GM19468 (cell line): ENCODE results near the gene FGD5.

Experiments used
- ATAC-seq: cut with Tn5 transposase; IDR thresholded peaks from one replicate; pipeline ENCODE4 v1.9.1; 2021; ENCODE audit warnings: mild to moderate bottlenecking, moderate library complexity, moderate number of reproducible peaks; ENCODE audit not compliant: unreplicated experiment; ENCODE audit errors: extremely low read depth

FGD5 gene

GRCh38 chr3:14822670-14823390, 4.1 kb downstream of the FGD5 start:
- no peak for ATAC-seq

DNA sequence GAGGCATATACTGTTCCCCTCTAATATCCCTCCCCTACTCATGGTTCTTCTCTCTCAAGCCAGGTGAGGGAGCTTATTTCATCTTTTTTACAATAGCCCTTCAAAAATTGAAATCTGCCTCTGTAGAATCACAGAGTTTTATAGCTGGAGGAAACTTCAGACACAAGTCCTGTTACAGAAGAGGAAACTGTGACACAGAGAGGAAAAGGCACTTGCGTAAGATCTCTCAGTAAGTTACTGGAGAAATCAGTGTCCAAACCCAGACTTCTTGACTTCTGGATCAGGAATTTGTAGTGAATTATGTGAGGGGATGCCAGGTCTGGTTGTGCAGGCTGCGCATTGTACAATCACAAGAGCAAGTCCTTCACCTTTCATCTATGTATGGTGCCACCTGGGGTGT, 4.6 kb downstream of the FGD5 start:
- no peak for ATAC-seq

- no peak for ATAC-seq
These were observed 5.3 kb downstream of the FGD5 start for GRCh38 chr3:14823910-14824629.

GRCh38 chr3:14824646-14825045, 5.9 kb downstream of the FGD5 start:
- no peak for ATAC-seq

- no peak for ATAC-seq
These were observed 7.3 kb downstream of the FGD5 start for GRCh38 chr3:14826069-14826468.

DNA sequence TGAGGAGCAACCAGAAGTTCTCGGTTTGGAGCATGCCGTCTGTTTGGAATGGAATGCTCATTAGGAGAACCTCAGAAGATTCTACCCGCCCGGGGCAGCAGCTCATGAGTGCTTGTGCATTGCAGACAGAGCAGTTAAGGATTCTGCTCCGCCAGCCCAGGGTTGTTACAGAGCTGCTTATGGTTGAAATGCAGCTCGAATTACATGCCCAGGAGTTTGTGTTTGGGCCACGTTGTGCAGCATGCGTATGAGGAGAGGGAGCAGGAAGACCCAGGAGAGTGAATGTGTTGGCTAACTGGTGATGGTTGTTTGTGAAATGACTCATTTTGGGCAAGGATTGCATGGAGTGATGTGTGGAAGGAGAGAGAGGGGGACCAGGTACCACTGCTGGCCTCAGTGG, 9.0 kb downstream of the FGD5 start:
- ATAC-seq = no peak

DNA sequence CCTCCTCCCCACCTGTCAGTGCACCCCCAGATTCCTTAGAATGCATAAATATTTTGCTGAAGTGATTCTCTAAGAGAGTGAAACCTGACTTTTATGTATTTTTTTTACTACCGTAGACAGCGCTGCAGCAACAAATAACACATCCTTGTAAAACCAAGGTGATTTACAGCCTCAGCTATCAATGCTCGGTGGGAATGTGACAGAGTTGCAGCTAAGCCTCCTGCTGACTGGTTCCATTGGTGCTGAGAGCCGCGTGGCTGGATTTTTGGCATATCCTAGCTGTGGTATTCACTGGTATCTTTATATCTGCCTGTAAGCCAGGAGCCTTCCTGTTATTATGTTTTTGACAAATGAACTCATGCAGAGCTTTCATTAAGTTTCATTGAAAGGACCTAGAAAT, 11.0 kb downstream of the FGD5 start:
- no peak for ATAC-seq

GRCh38 chr3:14831916-14832450, 13.2 kb downstream of the FGD5 start:
- ATAC-seq = no peak

DNA sequence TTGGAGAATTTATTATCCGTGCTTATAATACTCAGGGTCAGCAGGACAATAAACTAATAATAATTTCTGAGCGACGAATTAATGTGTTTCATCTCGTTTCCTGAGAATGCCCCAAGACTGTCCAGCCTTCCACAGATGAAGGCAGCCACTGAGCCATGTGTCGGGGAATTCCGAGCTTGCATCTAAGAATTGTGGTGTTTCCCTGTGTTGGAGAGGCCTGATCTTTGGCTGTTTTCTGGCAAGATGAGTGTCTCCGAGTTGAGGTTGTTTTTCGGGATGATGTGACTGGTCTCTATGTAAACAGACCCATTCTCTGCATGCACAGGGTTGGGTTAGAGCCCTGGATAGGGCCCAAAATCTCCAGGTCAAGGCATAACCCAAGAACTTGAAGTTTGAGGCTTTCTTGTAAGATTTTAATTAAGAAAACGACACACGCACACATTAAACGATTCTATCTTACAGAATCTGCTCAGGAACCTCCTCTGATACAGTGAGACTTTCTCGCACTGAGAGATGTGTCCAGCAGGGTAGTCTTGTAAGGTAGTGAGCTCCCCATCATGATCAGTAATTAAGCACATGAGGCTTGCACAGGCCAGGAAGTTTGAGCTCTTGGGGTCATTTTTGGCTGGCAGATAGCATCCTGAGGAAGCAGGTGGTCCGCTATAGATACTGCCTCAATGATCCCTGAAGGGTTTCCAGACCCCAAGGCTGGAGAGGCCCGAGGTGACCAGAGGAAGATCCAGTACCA, 14.4 kb downstream of the FGD5 start:
- no peak for ATAC-seq

DNA sequence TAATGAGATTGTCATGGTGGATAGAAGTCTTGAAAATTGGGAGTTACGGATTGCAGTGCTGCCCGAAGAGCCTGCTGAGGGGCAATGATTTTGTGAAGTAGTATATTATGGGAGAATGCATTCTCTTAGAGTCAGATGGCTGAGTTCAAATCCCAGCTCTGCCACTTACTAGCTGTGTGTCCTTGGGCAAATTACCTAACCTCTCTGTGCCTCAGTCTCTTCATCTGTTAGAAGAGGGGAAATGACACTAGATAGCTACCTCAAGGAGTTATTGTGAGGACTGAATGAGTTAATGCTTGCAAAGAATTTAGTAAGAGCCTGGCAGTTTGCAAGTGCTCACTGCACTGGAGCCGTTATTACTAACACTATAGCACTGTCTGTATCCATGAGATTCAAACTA, 15.4 kb downstream of the FGD5 start:
- no peak for ATAC-seq

DNA sequence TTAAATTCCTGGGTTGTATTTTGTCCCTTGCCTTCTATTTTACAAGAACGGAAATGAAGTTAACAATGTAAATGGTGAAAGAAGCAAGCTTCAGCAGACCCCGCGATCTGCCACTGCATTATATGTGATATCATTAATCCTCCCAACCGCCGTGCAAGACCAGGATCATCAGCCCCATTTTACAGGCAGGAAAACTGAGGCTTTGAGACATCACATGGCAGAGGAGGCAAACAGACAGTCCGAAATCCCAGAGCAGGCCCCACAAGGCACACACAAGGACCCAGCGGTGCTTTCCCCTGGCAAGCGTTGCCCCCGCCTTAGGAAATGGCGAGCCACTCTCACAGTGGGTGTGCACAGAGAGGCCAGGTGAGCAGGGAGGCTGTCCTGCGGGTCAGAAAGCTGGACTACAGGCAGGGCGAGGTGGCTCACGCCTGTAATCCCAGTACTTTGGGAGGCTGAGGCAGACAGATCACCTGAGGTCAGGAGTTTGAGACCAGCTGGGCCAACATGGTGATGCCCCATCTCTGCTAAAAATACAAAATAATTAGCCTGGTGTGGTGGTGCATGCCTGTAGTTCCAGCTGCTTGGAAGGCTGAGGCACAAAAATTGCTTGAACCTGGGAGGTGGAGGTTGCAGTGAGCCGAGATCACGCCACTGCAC, 16.2 kb downstream of the FGD5 start:
- ATAC-seq = no peak

GRCh38 chr3:14836049-14836468, 17.3 kb downstream of the FGD5 start:
- ATAC-seq = no peak

- ATAC-seq = no peak
These were observed 18.6 kb downstream of the FGD5 start for GRCh38 chr3:14837186-14837877.

DNA sequence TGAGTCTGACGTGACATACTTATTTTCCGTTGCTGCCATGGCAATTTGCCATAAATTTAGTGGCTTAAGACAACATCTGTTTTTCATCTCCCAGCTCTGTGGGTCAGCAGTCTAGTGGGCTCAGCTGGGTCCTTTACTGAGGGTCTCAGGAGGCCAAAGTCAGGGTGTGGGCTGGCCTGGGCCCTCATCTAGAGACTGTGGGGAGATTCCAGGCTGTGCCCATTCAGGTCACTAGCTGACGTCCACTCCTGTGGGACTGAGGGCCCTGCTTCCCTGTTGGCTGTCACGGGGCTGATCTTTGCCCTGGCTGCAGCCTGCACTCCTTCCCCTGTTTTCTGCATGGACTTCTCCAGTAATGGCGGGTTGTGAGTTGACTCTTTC, 19.1 kb downstream of the FGD5 start:
- ATAC-seq = no peak

DNA sequence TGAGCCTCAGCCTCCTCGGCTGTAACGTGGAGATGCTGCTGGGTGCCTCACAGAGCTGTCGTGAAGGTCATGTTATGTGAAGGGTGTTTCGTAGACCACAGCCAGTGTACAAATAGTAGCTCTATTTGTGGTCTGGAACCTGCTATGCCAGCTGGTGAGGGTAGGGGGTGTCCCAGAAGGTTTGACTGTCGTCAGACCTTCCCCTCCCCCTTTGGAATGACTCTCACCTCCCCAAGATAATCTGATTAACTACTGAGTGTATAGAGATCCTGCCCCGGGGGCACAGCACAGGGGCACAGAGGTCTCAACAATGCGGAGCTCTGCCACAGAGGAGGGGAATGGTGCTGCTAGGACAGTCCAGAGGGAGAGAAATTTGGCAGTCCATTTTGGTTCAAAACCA, 20.5 kb downstream of the FGD5 start:
- no peak for ATAC-seq

DNA sequence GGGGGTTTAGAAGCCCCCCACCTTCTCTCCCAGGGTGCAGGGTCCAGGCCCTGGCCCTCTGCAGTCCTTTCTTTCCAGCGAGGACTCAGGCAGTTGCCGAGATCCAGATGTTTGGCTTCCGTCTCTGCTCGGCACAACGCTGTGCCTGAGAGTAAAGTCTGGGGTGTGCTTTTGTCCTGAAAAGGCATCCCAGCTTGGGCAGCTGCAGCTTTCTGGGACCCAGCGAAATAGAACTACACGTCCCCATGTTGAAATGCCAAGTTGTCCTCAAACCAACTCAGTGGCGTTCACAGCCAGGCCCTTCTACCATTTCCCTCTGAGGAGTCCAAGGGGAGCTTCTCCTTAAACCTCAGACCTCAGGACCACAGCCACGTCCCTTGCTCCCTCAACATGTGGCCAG, 23.1 kb downstream of the FGD5 start:
- ATAC-seq = no peak

- ATAC-seq = no peak
These were observed 23.5 kb downstream of the FGD5 start for GRCh38 chr3:14842277-14842676.

GRCh38 chr3:14843321-14843720, 24.6 kb downstream of the FGD5 start:
- no peak for ATAC-seq

- no peak for ATAC-seq
These were observed 25.8 kb downstream of the FGD5 start for GRCh38 chr3:14844386-14845170.
